CD14-positive monocyte (primary cell): ENCODE measurements around the gene MAST4. TPM values are rescaled to one million over a fixed set of nuclear protein-coding genes. Genes with fewer than 3 reads are reported as not detected.

Experiments used
- DNase-seq, 3 donors: peaks; one replicate each; pipeline ENCODE4 v3.0.0-alpha.2; 2011 to 2022
- H2AFZ ChIP-seq: 2 replicates; pipeline ENCODE4 v1.6.0; 2012; ENCODE audit warnings: mild to moderate bottlenecking, low read depth, low read length, inconsistent platforms; ENCODE audit not compliant: insufficient read depth, poor library complexity, severe bottlenecking
- H3K27ac ChIP-seq, 2 donors: 1 replicate in 1 of 2; 2 replicates in 1 of 2; pipeline ENCODE4 v1.5.1; 2012 to 2013; ENCODE audit warnings: low read length in 2 of 2, control low read depth in 1 of 2, inconsistent platforms in 1 of 2, low read depth in 1 of 2, mild to moderate bottlenecking in 1 of 2
- H3K27me3 ChIP-seq, 2 donors: one replicate each; pipeline versions ENCODE4 v1.6.0 to v1.6.1; 2011 to 2013; ENCODE audit warnings: low read length in 2 of 2; ENCODE audit not compliant: control insufficient read depth in 2 of 2, insufficient read depth in 2 of 2
- H3K36me3 ChIP-seq, 2 donors: replicated peaks in 1 of 2; 1 replicate in 1 of 2; 2 replicates in 1 of 2; pipeline versions ENCODE4 v1.5.1 to v1.6.1; 2012 to 2013; ENCODE audit warnings: low read length in 2 of 2, control low read depth in 1 of 2, inconsistent platforms in 1 of 2, mild to moderate bottlenecking in 1 of 2; ENCODE audit not compliant: insufficient read depth in 2 of 2, control insufficient read depth in 1 of 2
- H3K4me1 ChIP-seq, 2 donors: 1 replicate in 1 of 2; 2 replicates in 1 of 2; pipeline versions ENCODE4 v1.5.1 to v1.6.1; 2012 to 2013; ENCODE audit warnings: low read length in 2 of 2, control low read depth in 1 of 2, inconsistent platforms in 1 of 2, mild to moderate bottlenecking in 1 of 2, moderate library complexity in 1 of 2; ENCODE audit not compliant: insufficient read depth in 2 of 2, control insufficient read depth in 1 of 2
- H3K4me2 ChIP-seq: replicated peaks from 2 replicates; pipeline ENCODE3; 2012; ENCODE audit warnings: low read length, moderate library complexity, mild to moderate bottlenecking; ENCODE audit not compliant: poor library complexity, severe bottlenecking; ENCODE audit errors: extremely low read depth
- H3K4me3 ChIP-seq, 3 experiments: fragments of 200-600 bp in 1 of 3; sonication (generic) in 1 of 3; replicated peaks in 1 of 3; 1 replicate in 2 of 3; 2 replicates in 1 of 3; pipeline ENCODE4 v1.5.1; 2011 to 2013; ENCODE audit warnings: low read length in 3 of 3, mild to moderate bottlenecking in 3 of 3, control low read depth in 2 of 3, low read depth in 2 of 3, inconsistent platforms in 1 of 3, moderate library complexity in 1 of 3
- H3K79me2 ChIP-seq: 2 replicates; pipeline ENCODE4 v1.6.0; 2012; ENCODE audit warnings: mild to moderate bottlenecking, control low read depth, inconsistent platforms, low read length, moderate library complexity; ENCODE audit not compliant: insufficient read depth
- H3K9ac ChIP-seq: 2 replicates; pipeline ENCODE4 v1.6.0; 2017; ENCODE audit warnings: low read length, mild to moderate bottlenecking; ENCODE audit not compliant: insufficient read depth, poor library complexity, severe bottlenecking
- H3K9me3 ChIP-seq, 2 donors: replicated peaks in 1 of 2; 1 replicate in 1 of 2; 2 replicates in 1 of 2; pipeline versions ENCODE4 v1.5.1 to v1.6.1; 2012 to 2013; ENCODE audit warnings: low read length in 2 of 2, control low read depth in 1 of 2; ENCODE audit not compliant: control insufficient read depth in 1 of 2, insufficient read depth in 1 of 2
- H4K20me1 ChIP-seq: 2 replicates; pipeline ENCODE4 v1.6.0; 2012; ENCODE audit warnings: mild to moderate bottlenecking, low read length, control low read depth, moderate library complexity; ENCODE audit not compliant: insufficient read depth
- H3K27ac Mint-ChIP-seq, 7 donors: one replicate each; pipeline ENCODE4 v1.8.0; 2020; ENCODE audit warnings: mild to moderate bottlenecking in 7 of 7, mixed read lengths in 7 of 7, moderate library complexity in 6 of 7, inconsistent platforms in 2 of 7
- H3K27me3 Mint-ChIP-seq, 3 donors: one replicate each; pipeline ENCODE4 v1.8.0; 2021 to 2022; ENCODE audit warnings: low read depth in 3 of 3, mild to moderate bottlenecking in 3 of 3, mixed read lengths in 3 of 3, moderate library complexity in 3 of 3, inconsistent platforms in 1 of 3
- H3K36me3 Mint-ChIP-seq, 2 donors: one replicate each; pipeline ENCODE4 v1.8.0; 2020; ENCODE audit warnings: mixed read lengths in 2 of 2, inconsistent platforms in 1 of 2, mild to moderate bottlenecking in 1 of 2
- H3K4me1 Mint-ChIP-seq: one replicate; pipeline ENCODE4 v1.8.0; 2020; ENCODE audit warnings: mild to moderate bottlenecking, mixed read lengths
- H3K4me3 Mint-ChIP-seq, 2 donors: one replicate each; pipeline ENCODE4 v1.8.0; 2020; ENCODE audit warnings: mild to moderate bottlenecking in 2 of 2, mixed read lengths in 2 of 2, moderate library complexity in 1 of 2
- H3K9me3 Mint-ChIP-seq, 7 donors: one replicate each; pipeline ENCODE4 v1.8.0; 2020 to 2022; ENCODE audit warnings: mixed read lengths in 7 of 7, mild to moderate bottlenecking in 6 of 7, moderate library complexity in 6 of 7, inconsistent platforms in 2 of 7
- WGBS: methylation state at CpG from one replicate; pipeline ENCODE4 v1.1.5; 2013; ENCODE audit warnings: missing lambda C conversion rate; ENCODE audit not compliant: insufficient coverage; 5-methylcytosine and 5-hydroxymethylcytosine counted together
- intact Hi-C, 2 donors: fragments of 100-400 bp; cut with micrococcal nuclease; formaldehyde crosslinking; loops; one replicate each; pipeline versions ENCODE4 v1.15.0 to v1.15.1; 2023
- polyA plus RNA-seq, 3 donors: library from polyadenylated mRNA; depleted of rRNA in 1 of 3; unstranded in 2 of 3; stranded (reverse) in 1 of 3; fragments of 300-500 nt in 2 of 3; fragments of >200 nt in 1 of 3; fragmentation: Illumina TruSeq in 2 of 3; gene quantifications; 1 replicate in 2 of 3; 2 replicates in 1 of 3; pipeline ENCODE4 v1.2.3, GENCODE V29; 2012 to 2021
- TF ChIP-seq, protein P1 (sequence below): fragments of 200-600 bp; IDR thresholded peaks from one replicate; pipeline ENCODE4 v1.8.0; 2022; ENCODE audit warnings: antibody characterized with exemption, mild to moderate bottlenecking

The MAST4 gene
- polyA plus RNA-seq, 3 donors, result 0.03 to 0.24 TPM; not detected in 1

DNA sequence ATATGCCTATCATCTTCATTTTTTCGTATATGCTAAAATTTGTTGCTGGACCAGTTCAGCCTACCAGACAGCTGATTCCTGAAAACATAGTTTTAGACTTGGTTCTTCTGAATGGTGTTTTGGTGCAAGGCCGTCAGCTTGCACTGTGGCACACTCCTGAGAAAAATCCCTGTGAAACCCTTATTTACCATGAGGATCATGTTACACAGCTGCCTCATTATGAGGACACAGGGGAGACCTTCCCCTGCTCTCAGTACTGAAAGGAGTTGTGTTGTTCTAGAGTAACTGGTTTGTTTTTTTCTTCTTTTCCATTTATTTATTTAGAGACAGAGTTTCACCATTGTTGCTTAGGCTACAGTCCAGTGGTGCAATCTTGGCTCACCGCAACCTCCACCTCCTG, 37.6 kb downstream of the MAST4 start:
- no peak overlapping the region for H3K27ac Mint-ChIP-seq
- Histone ChIP-seq H3K4me2 (no peak overlapping the region), H3K79me2 (no peaks in the 10 kb centered on the region), H3K27me3 (no peaks in the 10 kb centered on the region), H3K36me3 (no peaks in the 10 kb centered on the region), H4K20me1 (no peaks in the 10 kb centered on the region), H3K4me3 (no peak overlapping the region), H3K27ac (no peak overlapping the region), H3K9ac (no peak overlapping the region), H2AFZ (no peak overlapping the region), H3K9me3 (no peaks in the 10 kb centered on the region), H3K4me1 (no peaks in the 10 kb centered on the region)
- intact Hi-C loops, result no loop called here
- H3K36me3 Mint-ChIP-seq, result no peaks in the 10 kb centered on the region
- WGBS, result no CpG with 5 or more reads among the region's 3 CpGs
- H3K4me1 Mint-ChIP-seq, result no peaks in the 10 kb centered on the region
- H3K9me3 Mint-ChIP-seq, result no peaks in the 10 kb centered on the region
- TF ChIP-seq, protein P1, sequence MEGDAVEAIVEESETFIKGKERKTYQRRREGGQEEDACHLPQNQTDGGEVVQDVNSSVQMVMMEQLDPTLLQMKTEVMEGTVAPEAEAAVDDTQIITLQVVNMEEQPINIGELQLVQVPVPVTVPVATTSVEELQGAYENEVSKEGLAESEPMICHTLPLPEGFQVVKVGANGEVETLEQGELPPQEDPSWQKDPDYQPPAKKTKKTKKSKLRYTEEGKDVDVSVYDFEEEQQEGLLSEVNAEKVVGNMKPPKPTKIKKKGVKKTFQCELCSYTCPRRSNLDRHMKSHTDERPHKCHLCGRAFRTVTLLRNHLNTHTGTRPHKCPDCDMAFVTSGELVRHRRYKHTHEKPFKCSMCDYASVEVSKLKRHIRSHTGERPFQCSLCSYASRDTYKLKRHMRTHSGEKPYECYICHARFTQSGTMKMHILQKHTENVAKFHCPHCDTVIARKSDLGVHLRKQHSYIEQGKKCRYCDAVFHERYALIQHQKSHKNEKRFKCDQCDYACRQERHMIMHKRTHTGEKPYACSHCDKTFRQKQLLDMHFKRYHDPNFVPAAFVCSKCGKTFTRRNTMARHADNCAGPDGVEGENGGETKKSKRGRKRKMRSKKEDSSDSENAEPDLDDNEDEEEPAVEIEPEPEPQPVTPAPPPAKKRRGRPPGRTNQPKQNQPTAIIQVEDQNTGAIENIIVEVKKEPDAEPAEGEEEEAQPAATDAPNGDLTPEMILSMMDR, result no peak
- H3K27me3 Mint-ChIP-seq, result no peaks in the 10 kb centered on the region
- no peak overlapping the region for H3K4me3 Mint-ChIP-seq
- no peak for DNase-seq

DNA sequence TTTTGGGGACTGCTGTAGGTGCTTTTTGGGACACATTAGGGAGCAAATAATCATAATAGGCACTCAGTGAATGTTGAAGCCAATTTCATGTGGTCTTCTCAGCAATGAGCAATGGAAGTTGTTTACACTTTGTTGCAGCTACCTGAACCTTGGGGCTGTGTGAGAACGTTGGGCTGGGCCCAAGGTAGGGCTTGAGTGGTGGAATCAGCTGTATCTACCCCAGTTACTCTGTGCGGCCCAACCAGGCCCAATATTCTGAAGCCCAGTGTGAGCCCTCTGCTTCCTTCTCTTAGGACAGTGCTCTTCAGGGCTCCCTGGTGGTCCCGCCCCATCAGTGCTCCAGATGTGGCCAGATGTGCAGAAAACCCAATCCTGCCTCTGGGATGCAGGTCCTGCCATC, 38.4 kb downstream of the MAST4 start:
- intact Hi-C loops, result no loop called here
- Histone ChIP-seq H3K36me3 (no peaks in the 10 kb centered on the region), H3K27ac (no peak overlapping the region), H3K27me3 (no peaks in the 10 kb centered on the region), H3K9ac (no peak overlapping the region), H4K20me1 (no peaks in the 10 kb centered on the region), H2AFZ (no peak overlapping the region), H3K4me1 (no peaks in the 10 kb centered on the region), H3K4me3 (no peak overlapping the region), H3K79me2 (no peaks in the 10 kb centered on the region), H3K9me3 (no peaks in the 10 kb centered on the region), H3K4me2 (no peak overlapping the region)
- no peak for DNase-seq
- WGBS, result 94% methylated on average over 2 of the region's 3 CpGs
- Mint-ChIP-seq H3K9me3 (no peaks in the 10 kb centered on the region), H3K4me3 (no peak overlapping the region), H3K27me3 (peaks cover 0 to 1% (median 0%) of the 10 kb centered on the region in 3 donors), H3K36me3 (no peaks in the 10 kb centered on the region), H3K27ac (no peak overlapping the region), H3K4me1 (no peaks in the 10 kb centered on the region)
- TF ChIP-seq, protein P1, result no peak
